Neural cell (in vitro differentiated cells): ENCODE data around the gene SNTB2. TPM values are rescaled to one million over a fixed set of nuclear protein-coding genes. Genes with fewer than 3 reads are reported as not detected.

Experiments used
- H2AFZ ChIP-seq: fragments of 200-600, 300-800 bp; sonication (generic), shearing (Covaris generic); 2 replicates; pipeline ENCODE4 v1.6.0; 2014; ENCODE audit warnings: low read depth, mild to moderate bottlenecking, antibody characterized with exemption, low read length, moderate library complexity
- H3F3A ChIP-seq: fragments of 200-600 bp; shearing (Covaris generic); 2 replicates; pipeline ENCODE4 v1.6.1; 2016; ENCODE audit warnings: mild to moderate bottlenecking, moderate library complexity, mixed read lengths, antibody characterized with exemption, low read length; ENCODE audit not compliant: insufficient read depth, poor library complexity, severe bottlenecking
- H3K27ac ChIP-seq: fragments of 200-600, 300-800 bp; sonication (generic), shearing (Covaris generic); 2 replicates; pipeline ENCODE4 v1.5.1; 2014; ENCODE audit warnings: mild to moderate bottlenecking, low read length, moderate library complexity
- H3K27me3 ChIP-seq: fragments of 300-800, 200-600 bp; sonication (generic), shearing (Covaris generic); 2 replicates; pipeline ENCODE4 v1.6.0; 2014; ENCODE audit warnings: mild to moderate bottlenecking, low read depth, low read length, moderate library complexity; ENCODE audit not compliant: insufficient read depth
- H3K36me3 ChIP-seq: fragments of 300-800, 200-600 bp; sonication (generic), shearing (Covaris generic); 2 replicates; pipeline ENCODE4 v1.5.1; 2014; ENCODE audit warnings: mild to moderate bottlenecking, antibody characterized with exemption, low read length, moderate library complexity; ENCODE audit not compliant: insufficient read depth
- H3K4me2 ChIP-seq: fragments of 300-800, 200-600 bp; sonication (generic), shearing (Covaris generic); 2 replicates; pipeline ENCODE4 v1.6.0; 2014; ENCODE audit warnings: mild to moderate bottlenecking, low read length
- H3K4me3 ChIP-seq: fragments of 300-800, 200-600 bp; sonication (generic), shearing (Covaris generic); 2 replicates; pipeline ENCODE4 v1.5.1; 2014; ENCODE audit warnings: mild to moderate bottlenecking, low read length, moderate library complexity
- H3K79me2 ChIP-seq: fragments of 200-600 bp; shearing (Covaris generic); replicated peaks from 2 replicates; pipeline ENCODE4 v1.6.0; 2014; ENCODE audit warnings: mild to moderate bottlenecking, low read length, moderate library complexity; ENCODE audit not compliant: insufficient read depth
- H3K9ac ChIP-seq: fragments of 300-800, 200-600 bp; sonication (generic), shearing (Covaris generic); 2 replicates; pipeline ENCODE4 v1.6.1; 2016; ENCODE audit warnings: mild to moderate bottlenecking, low read length, mixed read lengths
- H3K9me2 ChIP-seq: fragments of 200-600 bp; shearing (Covaris generic); 2 replicates; pipeline ENCODE4 v1.6.1; 2016; ENCODE audit warnings: mild to moderate bottlenecking, low read length, mixed read lengths; ENCODE audit not compliant: insufficient read depth
- H3K9me3 ChIP-seq: fragments of 200-600, 300-800 bp; sonication (generic), shearing (Covaris generic); 2 replicates; pipeline ENCODE4 v1.6.1; 2016; ENCODE audit warnings: mild to moderate bottlenecking, mixed run types, low read length, moderate library complexity, mixed read lengths
- H4K20me1 ChIP-seq: fragments of 200-600 bp; shearing (Covaris generic); 2 replicates; pipeline ENCODE4 v1.6.1; 2016; ENCODE audit warnings: mild to moderate bottlenecking, mixed run types; ENCODE audit not compliant: insufficient read depth
- CTCF ChIP-seq: fragments of 450-650 bp; IDR thresholded peaks from 2 replicates; pipeline ENCODE4 v1.5.1; 2014; ENCODE audit warnings: antibody characterized with exemption, mild to moderate bottlenecking, moderate library complexity; ENCODE audit not compliant: poor library complexity, severe bottlenecking
- EP300 ChIP-seq: fragments of 450-650 bp; conservative IDR thresholded peaks from 2 replicates; pipeline ENCODE4 v1.6.1; 2014; ENCODE audit warnings: antibody characterized with exemption, mild to moderate bottlenecking, moderate library complexity; ENCODE audit not compliant: poor library complexity, severe bottlenecking
- EZH2 ChIP-seq: fragments of 200-600, 300-800 bp; shearing (Covaris generic), sonication (generic); IDR thresholded peaks from 2 replicates; pipeline ENCODE4 v1.6.1; 2014; ENCODE audit warnings: antibody characterized with exemption, low read length, borderline replicate concordance, mild to moderate bottlenecking; ENCODE audit not compliant: insufficient read depth, poor library complexity, severe bottlenecking
- MXI1 ChIP-seq: fragments of 450-650 bp; conservative IDR thresholded peaks from 2 replicates; pipeline ENCODE4 v1.6.1; 2014; ENCODE audit warnings: antibody characterized with exemption, mild to moderate bottlenecking; ENCODE audit not compliant: poor library complexity, severe bottlenecking
- POLR2AphosphoS5 ChIP-seq: IDR thresholded peaks from 2 replicates; pipeline ENCODE4 v1.6.1; 2012
- RAD21 ChIP-seq: fragments of 450-650 bp; conservative IDR thresholded peaks from 2 replicates; pipeline ENCODE4 v1.6.1; 2014; ENCODE audit warnings: antibody characterized with exemption, mild to moderate bottlenecking, moderate library complexity
- SMC3 ChIP-seq: fragments of 450-650 bp; conservative IDR thresholded peaks from 2 replicates; pipeline ENCODE4 v1.6.1; 2014; ENCODE audit warnings: antibody characterized with exemption, mild to moderate bottlenecking, moderate library complexity; ENCODE audit not compliant: poor library complexity
- TAF1 ChIP-seq: IDR thresholded peaks from 2 replicates; pipeline ENCODE4 v1.6.1; 2012; ENCODE audit warnings: low read depth
- polyA plus RNA-seq: library from polyadenylated mRNA; depleted of rRNA; stranded (reverse); fragments of >200 nt; gene quantifications from 2 replicates; pipeline ENCODE4 v1.2.3, GENCODE V29; 2014
- TF ChIP-seq, protein P1 (sequence below): IDR thresholded peaks from 2 replicates; pipeline ENCODE4 v1.6.1; 2012; ENCODE audit warnings: borderline replicate concordance

Gene SNTB2
- polyA plus RNA-seq, 1 donor from 2014 or later = 7.0 TPM

DNA sequence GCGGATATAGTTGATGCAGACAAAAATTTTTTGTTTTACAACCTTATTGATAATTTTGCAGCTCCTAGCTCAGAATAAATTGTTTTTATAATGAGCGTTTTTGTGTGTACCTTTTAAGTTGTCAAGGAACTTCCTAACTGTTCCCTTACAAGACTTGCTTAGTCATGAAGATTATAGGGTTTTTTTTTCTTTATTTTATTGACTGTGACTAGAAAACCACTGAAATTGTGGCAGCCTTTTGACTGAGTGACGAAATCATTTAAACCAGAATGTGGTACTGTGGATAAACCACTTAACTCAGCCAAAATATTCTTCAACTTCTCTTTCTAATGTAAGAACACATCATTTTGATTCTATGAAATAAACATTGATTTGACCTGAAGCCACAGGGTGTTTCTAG, 83.4 kb downstream of the SNTB2 start:
- no peaks in the 10 kb centered on the region for H4K20me1 ChIP-seq

GRCh38 chr16:69270831-69271230, 83.9 kb downstream of the SNTB2 start:
- Histone ChIP-seq H3K4me2 (no peak overlapping the region), H3K79me2 (no peaks in the 10 kb centered on the region), H3K9me2 (no peaks in the 10 kb centered on the region), H3K27me3 (no peaks in the 10 kb centered on the region), H3K9me3 (no peaks in the 10 kb centered on the region), H2AFZ (no peak overlapping the region), H3K9ac (no peak overlapping the region), H3K4me3 (no peak overlapping the region), H4K20me1 (no peaks in the 10 kb centered on the region), H3F3A (no peaks in the 10 kb centered on the region), H3K36me3 (no peaks in the 10 kb centered on the region), H3K27ac (no peak overlapping the region)
- TF ChIP-seq TAF1 = no peak
- no peak for TF ChIP-seq EP300
- TF ChIP-seq CTCF = no peak
- no peak for TF ChIP-seq RAD21
- no peak for TF ChIP-seq MXI1
- TF ChIP-seq SMC3 = no peak
- no peak for TF ChIP-seq POLR2AphosphoS5
- TF ChIP-seq, protein P1, sequence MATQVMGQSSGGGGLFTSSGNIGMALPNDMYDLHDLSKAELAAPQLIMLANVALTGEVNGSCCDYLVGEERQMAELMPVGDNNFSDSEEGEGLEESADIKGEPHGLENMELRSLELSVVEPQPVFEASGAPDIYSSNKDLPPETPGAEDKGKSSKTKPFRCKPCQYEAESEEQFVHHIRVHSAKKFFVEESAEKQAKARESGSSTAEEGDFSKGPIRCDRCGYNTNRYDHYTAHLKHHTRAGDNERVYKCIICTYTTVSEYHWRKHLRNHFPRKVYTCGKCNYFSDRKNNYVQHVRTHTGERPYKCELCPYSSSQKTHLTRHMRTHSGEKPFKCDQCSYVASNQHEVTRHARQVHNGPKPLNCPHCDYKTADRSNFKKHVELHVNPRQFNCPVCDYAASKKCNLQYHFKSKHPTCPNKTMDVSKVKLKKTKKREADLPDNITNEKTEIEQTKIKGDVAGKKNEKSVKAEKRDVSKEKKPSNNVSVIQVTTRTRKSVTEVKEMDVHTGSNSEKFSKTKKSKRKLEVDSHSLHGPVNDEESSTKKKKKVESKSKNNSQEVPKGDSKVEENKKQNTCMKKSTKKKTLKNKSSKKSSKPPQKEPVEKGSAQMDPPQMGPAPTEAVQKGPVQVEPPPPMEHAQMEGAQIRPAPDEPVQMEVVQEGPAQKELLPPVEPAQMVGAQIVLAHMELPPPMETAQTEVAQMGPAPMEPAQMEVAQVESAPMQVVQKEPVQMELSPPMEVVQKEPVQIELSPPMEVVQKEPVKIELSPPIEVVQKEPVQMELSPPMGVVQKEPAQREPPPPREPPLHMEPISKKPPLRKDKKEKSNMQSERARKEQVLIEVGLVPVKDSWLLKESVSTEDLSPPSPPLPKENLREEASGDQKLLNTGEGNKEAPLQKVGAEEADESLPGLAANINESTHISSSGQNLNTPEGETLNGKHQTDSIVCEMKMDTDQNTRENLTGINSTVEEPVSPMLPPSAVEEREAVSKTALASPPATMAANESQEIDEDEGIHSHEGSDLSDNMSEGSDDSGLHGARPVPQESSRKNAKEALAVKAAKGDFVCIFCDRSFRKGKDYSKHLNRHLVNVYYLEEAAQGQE = no peak
- no peak for TF ChIP-seq EZH2

More for the DNA sequence above, 83.4 kb downstream of the SNTB2 start:
- no peaks in the 10 kb centered on the region for H3K79me2 ChIP-seq
- no peak overlapping the region for H3K27ac ChIP-seq
- no peak overlapping the region for H3K4me3 ChIP-seq
- H3K9me2 ChIP-seq = no peaks in the 10 kb centered on the region
- no peaks in the 10 kb centered on the region for H3F3A ChIP-seq
- no peak overlapping the region for H2AFZ ChIP-seq
- no peaks in the 10 kb centered on the region for H3K27me3 ChIP-seq
- TF ChIP-seq TAF1 = no peak
- TF ChIP-seq MXI1 = no peak
- no peak for TF ChIP-seq SMC3
- no peak for TF ChIP-seq RAD21
- TF ChIP-seq POLR2AphosphoS5 = no peak
- no peak for TF ChIP-seq CTCF
- no peak for TF ChIP-seq EP300
- TF ChIP-seq EZH2 = no peak
- TF ChIP-seq, protein P1 = no peak
- H3K9me3 ChIP-seq = no peaks in the 10 kb centered on the region
- no peaks in the 10 kb centered on the region for H3K36me3 ChIP-seq
- no peak overlapping the region for H3K4me2 ChIP-seq
- no peak overlapping the region for H3K9ac ChIP-seq
